Measurements from ENCODE around the gene MSH4.
"Not testable (repeated sequence)": the region's sequence is repeated elsewhere in the genome, so short reads cannot be mapped to it uniquely, and the experiment has no call there.

Gene MSH4

GRCh38 chr1:75796376-75797272, at the start of gene MSH4:
Gene MSH4 (plus strand): TSS chr1:75796882. CDS start chr1:75796986, 104 bp downstream.
- in situ Hi-C loops (cut with MboI; ENCODE audit: low sequenced_read_pairs): no loop called here

GRCh38 chr1:75757210-75757609, 39.5 kb upstream of the MSH4 start:
- in situ Hi-C loops (cut with MboI; ENCODE audit: low sequenced_read_pairs): not testable (repeated sequence)

GRCh38 chr1:75758543-75758942, 38.1 kb upstream of the MSH4 start:
- in situ Hi-C loops (cut with MboI; ENCODE audit: low sequenced_read_pairs): not testable (repeated sequence)

- in situ Hi-C loops (cut with MboI; ENCODE audit: low sequenced_read_pairs): no loop called here
These were observed 32.5 kb upstream of the MSH4 start for GRCh38 chr1:75764057-75764655.

GRCh38 chr1:75765697-75766355, 30.9 kb upstream of the MSH4 start:
- in situ Hi-C loops (cut with MboI; ENCODE audit: low sequenced_read_pairs): no loop called here

GRCh38 chr1:75768016-75768415, 28.7 kb upstream of the MSH4 start:
- in situ Hi-C loops (cut with MboI; ENCODE audit: low sequenced_read_pairs): no loop called here

GRCh38 chr1:75770761-75771160, 25.9 kb upstream of the MSH4 start:
- in situ Hi-C loops (cut with MboI; ENCODE audit: low sequenced_read_pairs): no loop called here

- in situ Hi-C loops (cut with MboI; ENCODE audit: low sequenced_read_pairs): no loop called here
These were observed 24.7 kb upstream of the MSH4 start for GRCh38 chr1:75771978-75772377.

GRCh38 chr1:75777812-75778211, 18.9 kb upstream of the MSH4 start:
- in situ Hi-C loops (cut with MboI; ENCODE audit: low sequenced_read_pairs): not testable (repeated sequence)

- in situ Hi-C loops (cut with MboI; ENCODE audit: low sequenced_read_pairs): not testable (repeated sequence)
These were observed 18.0 kb upstream of the MSH4 start for GRCh38 chr1:75778694-75779093.

- in situ Hi-C loops (cut with MboI; ENCODE audit: low sequenced_read_pairs): not testable (repeated sequence)
These were observed 16.5 kb upstream of the MSH4 start for GRCh38 chr1:75780183-75780582.

GRCh38 chr1:75783920-75784319, 12.8 kb upstream of the MSH4 start:
- in situ Hi-C loops (cut with MboI; ENCODE audit: low sequenced_read_pairs): not testable (repeated sequence)

- in situ Hi-C loops (cut with MboI; ENCODE audit: low sequenced_read_pairs): no loop called here
These were observed 11.2 kb upstream of the MSH4 start for GRCh38 chr1:75785320-75785982.

- in situ Hi-C loops (cut with MboI; ENCODE audit: low sequenced_read_pairs): no loop called here
These were observed 10.5 kb upstream of the MSH4 start, which contains the start of gene RABGGTB for GRCh38 chr1:75785983-75786853. Gene RABGGTB (plus strand): TSS chr1:75786256. CDS start chr1:75786272, 16 bp downstream.

- in situ Hi-C loops (cut with MboI; ENCODE audit: low sequenced_read_pairs): no loop called here
These were observed 9.7 kb upstream of the MSH4 start for GRCh38 chr1:75786901-75787493.

- in situ Hi-C loops (cut with MboI; ENCODE audit: low sequenced_read_pairs): no loop called here
These were observed 9.2 kb upstream of the MSH4 start for GRCh38 chr1:75787524-75787923.

- in situ Hi-C loops (cut with MboI; ENCODE audit: low sequenced_read_pairs): no loop called here
These were observed 6.7 kb upstream of the MSH4 start for GRCh38 chr1:75789988-75790387.

- in situ Hi-C loops (cut with MboI; ENCODE audit: low sequenced_read_pairs): no loop called here
These were observed 5.7 kb upstream of the MSH4 start for GRCh38 chr1:75791022-75791421.

- in situ Hi-C loops (cut with MboI; ENCODE audit: low sequenced_read_pairs): no loop called here
These were observed 4.6 kb upstream of the MSH4 start for GRCh38 chr1:75792091-75792490.

GRCh38 chr1:75794382-75794781, 2.3 kb upstream of the MSH4 start:
- in situ Hi-C loops (cut with MboI; ENCODE audit: low sequenced_read_pairs): no loop called here

Data from HL-60/S4 (cell line).